WERI-Rb-1 (cell line): ENCODE measurements around the gene LMOD1.

Experiments used
- DNase-seq: peaks from one replicate; pipeline ENCODE4 v3.0.0-alpha.2; 2020
- H3K27ac ChIP-seq: fragments of 250-450 bp; sonication (Bioruptor Pico); 2 replicates; pipeline ENCODE4 v1.5.1; 2020; ENCODE audit warnings: mild to moderate bottlenecking, moderate library complexity
- H3K27me3 ChIP-seq: fragments of 250-450 bp; sonication (Bioruptor Pico); 2 replicates; pipeline ENCODE4 v1.5.1; 2021; ENCODE audit warnings: mild to moderate bottlenecking, low read depth, moderate library complexity; ENCODE audit not compliant: insufficient read depth, severe bottlenecking
- H3K36me3 ChIP-seq: fragments of 250-450 bp; sonication (Bioruptor Pico); 2 replicates; pipeline ENCODE4 v1.5.1; 2020; ENCODE audit warnings: mild to moderate bottlenecking, moderate library complexity
- H3K4me3 ChIP-seq: 2 replicates; pipeline ENCODE4 v1.5.1; 2011; ENCODE audit warnings: low read depth, mild to moderate bottlenecking, control low read depth, low read length
- H3K9me3 ChIP-seq: fragments of 250-450 bp; sonication (Bioruptor Pico); 2 replicates; pipeline ENCODE4 v1.5.1; 2021; ENCODE audit warnings: mild to moderate bottlenecking, moderate library complexity; ENCODE audit not compliant: severe bottlenecking
- TF ChIP-seq, protein P1 (sequence below): IDR thresholded peaks from 2 replicates; pipeline ENCODE4 v1.5.1; 2011; ENCODE audit warnings: low read depth, mild to moderate bottlenecking, control low read depth, inconsistent platforms, low read length

LMOD1 gene

DNA sequence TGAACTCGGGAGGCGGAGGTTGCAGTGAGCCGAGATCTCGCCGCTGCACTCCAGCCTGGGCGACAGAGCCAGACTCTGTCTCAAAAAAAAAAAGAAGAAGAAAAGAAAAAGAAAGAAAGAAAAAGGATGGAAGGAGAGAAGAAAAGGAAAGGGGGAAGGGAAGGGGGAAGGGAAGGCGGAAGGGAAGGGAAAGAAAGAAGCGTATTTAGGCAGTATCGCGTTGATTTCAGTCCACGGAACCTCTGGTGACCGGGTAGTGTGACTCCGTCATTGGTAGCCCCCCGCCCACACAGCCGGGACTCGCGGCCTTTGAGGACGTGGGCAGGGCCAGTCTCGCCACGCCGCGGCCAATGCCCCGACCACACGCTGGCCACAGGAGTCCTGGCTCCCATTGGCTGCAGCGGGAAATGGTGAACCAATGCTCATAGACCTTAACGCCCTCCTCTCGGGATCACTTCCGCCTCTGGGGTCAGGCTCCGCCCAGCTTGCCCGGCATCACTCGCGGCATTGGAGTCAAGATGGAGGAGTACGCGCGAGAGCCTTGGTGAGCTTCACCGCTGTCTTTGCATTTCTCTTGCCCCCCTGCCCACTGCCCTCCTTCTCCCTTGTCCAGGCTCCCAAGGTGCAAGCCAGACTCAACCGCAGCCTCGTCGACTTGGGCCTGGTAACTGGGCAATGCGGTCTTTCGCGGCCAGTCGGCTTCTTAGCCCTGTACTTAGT lies 8.8 kb upstream of the LMOD1 start, which contains the start of gene TIMM17A:
Gene TIMM17A, plus strand, starts transcription at position 495 of the 720 bp plus-strand sequence. Its CDS starts 24 bp downstream, at position 519.
- DNase-seq = peak; percentile 100
- Histone ChIP-seq H3K27ac (peak within 1 kb of the TSS; percentile 85), H3K36me3 (peaks cover 37% of the 10 kb centered on the region), H3K27me3 (no peaks in the 10 kb centered on the region), H3K4me3 (peak within 1 kb of the TSS; percentile 88), H3K9me3 (no peaks in the 10 kb centered on the region)
- TF ChIP-seq, protein P1, sequence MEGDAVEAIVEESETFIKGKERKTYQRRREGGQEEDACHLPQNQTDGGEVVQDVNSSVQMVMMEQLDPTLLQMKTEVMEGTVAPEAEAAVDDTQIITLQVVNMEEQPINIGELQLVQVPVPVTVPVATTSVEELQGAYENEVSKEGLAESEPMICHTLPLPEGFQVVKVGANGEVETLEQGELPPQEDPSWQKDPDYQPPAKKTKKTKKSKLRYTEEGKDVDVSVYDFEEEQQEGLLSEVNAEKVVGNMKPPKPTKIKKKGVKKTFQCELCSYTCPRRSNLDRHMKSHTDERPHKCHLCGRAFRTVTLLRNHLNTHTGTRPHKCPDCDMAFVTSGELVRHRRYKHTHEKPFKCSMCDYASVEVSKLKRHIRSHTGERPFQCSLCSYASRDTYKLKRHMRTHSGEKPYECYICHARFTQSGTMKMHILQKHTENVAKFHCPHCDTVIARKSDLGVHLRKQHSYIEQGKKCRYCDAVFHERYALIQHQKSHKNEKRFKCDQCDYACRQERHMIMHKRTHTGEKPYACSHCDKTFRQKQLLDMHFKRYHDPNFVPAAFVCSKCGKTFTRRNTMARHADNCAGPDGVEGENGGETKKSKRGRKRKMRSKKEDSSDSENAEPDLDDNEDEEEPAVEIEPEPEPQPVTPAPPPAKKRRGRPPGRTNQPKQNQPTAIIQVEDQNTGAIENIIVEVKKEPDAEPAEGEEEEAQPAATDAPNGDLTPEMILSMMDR = 0 out of 2 replicates have a peak, but pooled peaks have one; percentile 11

DNA sequence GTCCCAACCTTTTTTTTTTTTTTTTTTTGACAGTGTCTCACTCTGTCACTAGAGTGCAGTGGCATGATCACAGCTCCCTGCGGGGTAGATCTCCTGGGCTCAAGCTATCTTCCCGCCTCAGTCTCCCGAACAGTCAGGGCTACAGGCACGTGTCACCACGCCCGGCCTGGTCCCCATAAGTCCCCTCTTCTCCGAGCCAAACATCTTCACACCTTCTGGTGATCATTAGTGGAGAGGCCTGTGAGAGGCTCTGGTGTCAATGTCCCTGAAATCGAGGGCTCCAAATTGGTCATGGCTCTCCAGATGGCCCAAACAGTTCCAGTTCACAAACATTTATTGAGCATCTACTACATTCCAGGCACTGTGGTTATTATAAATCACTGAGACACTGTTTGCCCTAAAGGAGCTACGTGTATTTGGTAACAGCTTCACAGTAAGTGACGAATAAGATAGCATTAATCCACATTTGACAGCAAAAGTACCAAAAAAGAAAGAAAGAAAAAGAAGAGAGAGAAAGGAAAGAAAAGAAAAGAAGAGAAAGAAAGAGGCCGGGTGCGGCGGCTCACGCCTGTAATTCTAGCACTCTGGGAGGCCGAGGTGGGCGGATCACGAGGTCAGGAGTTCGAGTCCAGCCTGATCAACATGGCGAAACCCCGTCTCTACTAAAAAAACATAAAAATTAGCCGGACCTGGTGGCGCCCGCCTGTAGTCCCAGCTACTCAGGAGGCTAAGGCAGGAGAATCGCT lies 8.1 kb upstream of the LMOD1 start:
- peaks cover 30% of the 10 kb centered on the region for H3K36me3 ChIP-seq
- DNase-seq = no peak
- TF ChIP-seq, protein P1 = no peak
- H3K9me3 ChIP-seq = no peaks in the 10 kb centered on the region
- H3K4me3 ChIP-seq = peak overlapping the region; percentile 88
- H3K27me3 ChIP-seq = no peaks in the 10 kb centered on the region
- H3K27ac ChIP-seq = peak overlapping the region; percentile 85

DNA sequence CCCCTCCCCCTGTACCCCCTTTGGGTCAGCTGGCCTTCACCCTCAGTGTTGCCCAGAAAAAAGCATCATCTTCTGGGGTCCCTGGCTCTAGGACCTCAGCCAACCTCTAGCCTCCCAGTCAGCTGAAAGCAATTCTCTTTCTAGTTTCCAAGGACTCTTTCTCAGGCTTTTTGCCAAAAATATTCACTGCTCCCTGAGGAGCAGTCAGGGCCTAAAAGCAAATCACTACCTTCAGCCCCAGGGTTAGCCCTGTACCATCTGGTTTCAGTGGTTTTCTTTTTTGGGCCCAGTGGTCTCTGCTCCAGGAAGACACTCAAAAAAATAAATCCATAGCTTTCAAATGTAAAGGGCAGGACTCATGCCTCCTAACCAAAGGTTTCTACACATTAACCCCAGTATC lies 3.1 kb upstream of the LMOD1 start:
- no peaks in the 10 kb centered on the region for H3K9me3 ChIP-seq
- DNase-seq = no peak
- no peaks in the 10 kb centered on the region for H3K36me3 ChIP-seq
- TF ChIP-seq, protein P1 = no peak
- H3K27me3 ChIP-seq = no peaks in the 10 kb centered on the region
- H3K4me3 ChIP-seq = no peak overlapping the region
- no peak overlapping the region for H3K27ac ChIP-seq

DNA sequence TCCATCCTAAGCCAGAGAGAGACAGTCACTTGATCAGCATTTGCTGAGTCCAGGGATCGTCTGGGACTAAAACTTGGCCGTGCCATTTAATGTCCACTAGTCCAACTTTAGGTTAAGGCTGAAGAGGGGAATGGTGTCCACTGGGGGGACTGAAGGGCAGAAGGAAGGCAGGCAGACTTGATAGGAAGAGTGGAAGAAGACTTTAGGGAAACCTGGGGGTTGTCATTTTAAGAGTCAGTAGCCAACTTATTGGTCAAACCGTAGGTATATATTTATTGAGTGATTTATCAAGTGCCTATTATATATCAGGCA lies 1.3 kb upstream of the LMOD1 start:
- DNase-seq = peak; percentile 66
- Histone ChIP-seq H3K9me3 (no peaks in the 10 kb centered on the region), H3K4me3 (peak overlapping the region; percentile 71), H3K27ac (no peak overlapping the region), H3K36me3 (no peaks in the 10 kb centered on the region), H3K27me3 (no peaks in the 10 kb centered on the region)
- TF ChIP-seq, protein P1 = peak; percentile 48

DNA sequence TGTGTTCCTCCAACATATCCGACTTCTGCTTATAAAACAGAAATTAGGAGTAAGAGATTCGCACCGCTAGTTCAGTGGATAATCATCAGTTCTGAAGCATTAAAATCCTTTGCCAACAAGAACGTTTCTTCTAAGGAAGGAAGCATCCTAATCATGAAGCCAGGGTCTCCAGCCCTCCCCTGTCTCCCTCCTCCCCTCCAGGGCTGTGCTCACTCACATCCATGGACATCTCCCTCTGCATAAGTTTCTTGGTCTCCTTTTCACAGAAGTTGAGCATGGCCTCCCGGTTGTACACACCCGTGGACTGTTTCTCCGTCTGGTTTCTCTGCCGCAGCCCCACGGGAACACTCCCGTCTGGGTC lies 505 bp downstream of the LMOD1 start:
- Histone ChIP-seq H3K27me3 (no peaks in the 10 kb centered on the region), H3K27ac (peak overlapping the region; percentile 7), H3K36me3 (no peaks in the 10 kb centered on the region), H3K4me3 (peak overlapping the region; percentile 71), H3K9me3 (no peaks in the 10 kb centered on the region)
- peak; percentile 37 for DNase-seq
- TF ChIP-seq, protein P1 = no peak
